CD4-positive, CD25-positive, alpha-beta regulatory T cell (primary cell): Measurements from ENCODE around the gene ZNF276. TPM values are rescaled to one million over a fixed set of nuclear protein-coding genes. Genes with fewer than 3 reads are reported as not detected.
A peak's percentile ranks its signal among the peaks of the same experiment; 100 is the strongest.

Source experiments
- ATAC-seq, 2 donors: fragments of 150-1000 bp; cut with Tn5 transposase; one replicate each; pipeline ENCODE4 v1.10.0; 2021; ENCODE audit warnings: low read depth in 2 of 2, moderate number of reproducible peaks in 2 of 2, moderate library complexity in 1 of 2
- DNase-seq, 3 donors: peaks; one replicate each; pipeline versions ENCODE4 v3.0.0 to v3.0.0-alpha.2; 2012 to 2022; ENCODE audit warnings: mixed read lengths in 1 of 3
- H3K27ac ChIP-seq: one replicate; pipeline ENCODE4 v1.7.0; 2013; ENCODE audit warnings: mild to moderate bottlenecking, low read length; ENCODE audit not compliant: insufficient read depth, poor library complexity, severe bottlenecking
- H3K27me3 ChIP-seq: one replicate; pipeline ENCODE4 v1.7.0; 2013; ENCODE audit warnings: low read length; ENCODE audit not compliant: control insufficient read depth, insufficient read depth
- H3K36me3 ChIP-seq: one replicate; pipeline ENCODE4 v1.7.0; 2013; ENCODE audit warnings: mild to moderate bottlenecking, low read length, moderate library complexity; ENCODE audit not compliant: control insufficient read depth, insufficient read depth
- H3K4me1 ChIP-seq: 2 replicates; pipeline ENCODE4 v1.7.0; 2013; ENCODE audit warnings: mild to moderate bottlenecking, low read length; ENCODE audit not compliant: insufficient read depth, control insufficient read depth, poor library complexity, severe bottlenecking
- H3K4me3 ChIP-seq: one replicate; pipeline ENCODE4 v1.7.0; 2013; ENCODE audit warnings: low read depth, mild to moderate bottlenecking, low read length, moderate library complexity
- H3K9me3 ChIP-seq, 2 experiments: 1 replicate in 1 of 2; 2 replicates in 1 of 2; pipeline ENCODE4 v1.7.0; 2013; ENCODE audit warnings: low read length in 2 of 2, mild to moderate bottlenecking in 1 of 2, moderate library complexity in 1 of 2; ENCODE audit not compliant: control insufficient read depth in 2 of 2
- H3K27ac Mint-ChIP-seq, 3 donors: one replicate each; pipeline ENCODE4 v1.8.0; 2020 to 2022; ENCODE audit warnings: mild to moderate bottlenecking in 3 of 3, mixed read lengths in 3 of 3, moderate library complexity in 2 of 3
- H3K27me3 Mint-ChIP-seq: one replicate; pipeline ENCODE4 v1.8.0; 2022; ENCODE audit warnings: mild to moderate bottlenecking, mixed read lengths
- H3K36me3 Mint-ChIP-seq: one replicate; pipeline ENCODE4 v1.8.0; 2020; ENCODE audit warnings: mixed read lengths
- H3K4me1 Mint-ChIP-seq, 4 donors: one replicate each; pipeline ENCODE4 v1.8.0; 2020 to 2022; ENCODE audit warnings: mixed read lengths in 4 of 4, mild to moderate bottlenecking in 1 of 4
- H3K4me3 Mint-ChIP-seq, 4 donors: one replicate each; pipeline ENCODE4 v1.8.0; 2020 to 2022; ENCODE audit warnings: mild to moderate bottlenecking in 4 of 4, mixed read lengths in 4 of 4, moderate library complexity in 3 of 4
- H3K9me3 Mint-ChIP-seq, 7 donors: one replicate each; pipeline ENCODE4 v1.8.0; 2020 to 2022; ENCODE audit warnings: mixed read lengths in 7 of 7, mild to moderate bottlenecking in 3 of 7, moderate library complexity in 2 of 7
- polyA plus RNA-seq, 4 donors: library from polyadenylated mRNA; unstranded; fragments of 300-500 nt; fragmentation: Illumina TruSeq; gene quantifications; one replicate each; pipeline ENCODE4 v1.2.3, GENCODE V29; 2021
- total RNA-seq: library from RNA; stranded (reverse); gene quantifications from one replicate; pipeline ENCODE4 v1.2.3, GENCODE V29; 2022

Gene ZNF276
- total and polyA plus RNA-seq, 5 donors from 2014 or later, result 15.5 to 108 (median 20.7) TPM

DNA sequence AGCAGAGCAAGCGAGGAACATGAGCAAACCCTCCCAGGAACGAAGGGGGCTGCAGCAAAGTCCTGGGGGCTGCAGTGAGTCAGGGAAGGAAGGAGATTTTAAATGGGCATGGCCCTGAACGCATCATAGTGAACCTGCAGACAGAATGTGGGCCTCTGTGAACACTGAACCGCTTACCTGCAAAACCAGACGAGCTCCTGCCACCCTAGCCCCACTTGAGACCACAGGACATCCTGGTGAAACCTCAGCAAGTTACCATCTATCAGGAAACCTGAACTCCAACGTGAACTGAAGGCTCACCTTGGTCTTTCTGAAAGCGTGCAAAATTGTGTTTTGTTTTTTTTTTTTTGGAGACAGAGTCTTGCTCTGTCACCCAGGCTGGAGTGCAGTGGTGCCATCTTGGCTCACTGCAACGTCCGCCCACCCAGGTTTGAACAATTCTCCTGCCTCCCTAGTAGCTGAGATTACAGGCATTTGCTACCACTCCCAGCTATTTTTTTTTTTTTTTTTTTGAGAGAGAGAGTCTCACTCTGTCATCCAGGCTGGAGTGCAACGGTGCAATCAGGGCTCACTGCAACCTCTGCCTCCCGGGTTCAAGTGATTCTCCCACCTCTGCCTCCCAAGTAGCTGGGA lies 64.3 kb downstream of the ZNF276 start:
- Histone ChIP-seq H3K4me3 (no peak overlapping the region), H3K27ac (no peak overlapping the region), H3K4me1 (peaks cover 10% of the 10 kb centered on the region), H3K9me3 (no peaks in the 10 kb centered on the region), H3K27me3 (no peaks in the 10 kb centered on the region), H3K36me3 (no peaks in the 10 kb centered on the region)
- Mint-ChIP-seq H3K36me3 (no peaks in the 10 kb centered on the region), H3K9me3 (no peaks in the 10 kb centered on the region), H3K27ac (peak overlapping the region in 1 of 3 donors; percentile 72), H3K27me3 (no peaks in the 10 kb centered on the region), H3K4me1 (peaks cover 6 to 27% (median 10%) of the 10 kb centered on the region in 4 donors), H3K4me3 (peak overlapping the region in 1 of 4 donors; percentile 47)
- DNase-seq, result no peak
- peak; percentile 55 to 77 for ATAC-seq

- Mint-ChIP-seq H3K27ac (peak overlapping the region in 1 of 3 donors; percentile 23), H3K4me3 (no peak overlapping the region), H3K36me3 (no peaks in the 10 kb centered on the region), H3K9me3 (no peaks in the 10 kb centered on the region), H3K4me1 (peaks cover 6 to 27% (median 10%) of the 10 kb centered on the region in 4 donors), H3K27me3 (no peaks in the 10 kb centered on the region)
- ATAC-seq, result no peak
- no peaks in the 10 kb centered on the region for H3K9me3 ChIP-seq
- H3K4me3 ChIP-seq, result no peak overlapping the region
- no peak for DNase-seq
- peaks cover 10% of the 10 kb centered on the region for H3K4me1 ChIP-seq
- no peak overlapping the region for H3K27ac ChIP-seq
- H3K36me3 ChIP-seq, result no peaks in the 10 kb centered on the region
- H3K27me3 ChIP-seq, result no peaks in the 10 kb centered on the region
Measured at GRCh38 chr16:89786474-89787364, 65.4 kb downstream of the ZNF276 start.

GRCh38 chr16:89787365-89787805 lies 66.0 kb downstream of the ZNF276 start:
- no peak overlapping the region for H3K4me3 ChIP-seq
- DNase-seq (no peak), ATAC-seq (no peak)
- no peaks in the 10 kb centered on the region for H3K27me3 Mint-ChIP-seq
- no peaks in the 10 kb centered on the region for H3K9me3 ChIP-seq
- no peak overlapping the region for H3K27ac Mint-ChIP-seq
- H3K27ac ChIP-seq, result no peak overlapping the region
- peaks cover 10% of the 10 kb centered on the region for H3K4me1 ChIP-seq
- no peak overlapping the region for H3K4me3 Mint-ChIP-seq
- no peaks in the 10 kb centered on the region for H3K36me3 ChIP-seq
- no peaks in the 10 kb centered on the region for H3K9me3 Mint-ChIP-seq
- peaks cover 6 to 27% (median 10%) of the 10 kb centered on the region in 4 donors for H3K4me1 Mint-ChIP-seq
- no peaks in the 10 kb centered on the region for H3K27me3 ChIP-seq
- H3K36me3 Mint-ChIP-seq, result no peaks in the 10 kb centered on the region

Other genes starting within 250 kb of the ZNF276 start
- gene ANKRD11, start 231.0 kb upstream of the ZNF276 start, total RNA-seq, result 323 TPM
- 10 to 100 TPM in 3 of 4 donors, 1 to 10 TPM in 1; 8.7 to 19.4 (median 14.3) TPM for gene ANKRD11, start 231.0 kb upstream of the ZNF276 start, polyA plus RNA-seq
- gene SPG7, start 213.1 kb upstream of the ZNF276 start, total RNA-seq, result 184 TPM
- gene SPG7, start 213.1 kb upstream of the ZNF276 start, polyA plus RNA-seq, result 10 to 100 TPM; 34.4 to 41.4 (median 38.1) TPM
- gene RPL13, start 160.9 kb upstream of the ZNF276 start, total RNA-seq, result 3,164 TPM
- 1,000 to 10,000 TPM; 3,297 to 6,519 (median 5,004) TPM for gene RPL13, start 160.9 kb upstream of the ZNF276 start, polyA plus RNA-seq
- 0.69 TPM for gene CPNE7, start 145.8 kb upstream of the ZNF276 start, total RNA-seq
- gene CPNE7, start 145.8 kb upstream of the ZNF276 start, polyA plus RNA-seq, result under 1 TPM in 3 of 4 donors, not detected in 1; 0.11 to 0.81 (median 0.48) TPM
- gene DPEP1, start 107.9 kb upstream of the ZNF276 start, total RNA-seq, result not detected
- not detected for gene DPEP1, start 107.9 kb upstream of the ZNF276 start, polyA plus RNA-seq
- 110 TPM for gene CHMP1A, start 63.8 kb upstream of the ZNF276 start, total RNA-seq
- gene CHMP1A, start 63.8 kb upstream of the ZNF276 start, polyA plus RNA-seq, result 100 to 1,000 TPM in 1 of 4 donors, 10 to 100 TPM in 3; 77.5 to 111 (median 87.5) TPM
- 7.1 TPM for gene SPATA33, start 63.7 kb upstream of the ZNF276 start, total RNA-seq
- 1 to 10 TPM; 2.0 to 4.4 (median 3.0) TPM for gene SPATA33, start 63.7 kb upstream of the ZNF276 start, polyA plus RNA-seq
- gene CDK10, start 34.8 kb upstream of the ZNF276 start, total RNA-seq, result 97.5 TPM
- gene CDK10, start 34.8 kb upstream of the ZNF276 start, polyA plus RNA-seq, result 10 to 100 TPM; 20.5 to 28.0 (median 22.8) TPM
- 15.6 TPM for gene SPATA2L, start 19.8 kb upstream of the ZNF276 start, total RNA-seq
- 1 to 10 TPM; 5.6 to 8.8 (median 8.1) TPM for gene SPATA2L, start 19.8 kb upstream of the ZNF276 start, polyA plus RNA-seq
- 22.0 TPM for gene VPS9D1, start 639 bp upstream of the ZNF276 start, total RNA-seq
- gene VPS9D1, start 639 bp upstream of the ZNF276 start, polyA plus RNA-seq, result under 1 TPM; 0.13 to 0.41 (median 0.34) TPM
- gene FANCA, start 95.1 kb downstream of the ZNF276 start, total RNA-seq, result 25.4 TPM
- gene FANCA, start 95.1 kb downstream of the ZNF276 start, polyA plus RNA-seq, result 10 to 100 TPM in 3 of 4 donors, 1 to 10 TPM in 1; 8.9 to 14.7 (median 12.9) TPM
- 0.35 TPM for gene SPIRE2, start 106.9 kb downstream of the ZNF276 start, total RNA-seq
- not detected for gene SPIRE2, start 106.9 kb downstream of the ZNF276 start, polyA plus RNA-seq
- 431 TPM for gene TCF25, start 152.1 kb downstream of the ZNF276 start, total RNA-seq
- gene TCF25, start 152.1 kb downstream of the ZNF276 start, polyA plus RNA-seq, result 10 to 100 TPM; 75.2 to 99.3 (median 78.3) TPM
- 14.9 TPM for gene MC1R, start 197.3 kb downstream of the ZNF276 start, total RNA-seq
- gene MC1R, start 197.3 kb downstream of the ZNF276 start, polyA plus RNA-seq, result under 1 TPM in 3 of 4 donors, not detected in 1; 0.08 to 0.38 (median 0.18) TPM
- gene TUBB3, start 201.8 kb downstream of the ZNF276 start, total RNA-seq, result 1.8 TPM
- gene TUBB3, start 201.8 kb downstream of the ZNF276 start, polyA plus RNA-seq, result under 1 TPM in 1 of 4 donors, not detected in 3; 0.22 TPM
- gene DEF8, start 227.2 kb downstream of the ZNF276 start, total RNA-seq, result 28.9 TPM
- gene DEF8, start 227.2 kb downstream of the ZNF276 start, polyA plus RNA-seq, result 10 to 100 TPM; 22.7 to 51.6 (median 28.2) TPM